ENCODE measurements around the gene KCNH1. TPM values are rescaled to one million over a fixed set of nuclear protein-coding genes. Genes with fewer than 3 reads are reported as not detected.

The KCNH1 gene
- total and polyA plus RNA-seq, 2 of the 4 experiments (the other 2 are of a cell fraction) = 0.27 to 0.54 TPM

GRCh38 chr1:210866532-210866931, 267.4 kb downstream of the KCNH1 start:
- ATAC-seq (ENCODE audit: low read depth) (no peak), DNase-seq (no peak)
- WGBS, 2 experiments (ENCODE audit: extremely low coverage in 2 of 2, insufficient read length in 1 of 2) = no CpG with 5 or more reads among the region's 2 CpGs
- no peaks in the 10 kb centered on the region for H3K4me1 ChIP-seq (ENCODE audit: control insufficient read depth, insufficient read depth, low read length)
- H3K56ac ChIP-seq (ENCODE audit: extremely low read depth, insufficient read depth, low read length) = no peak overlapping the region
- CTCF ChIA-PET = no interaction called here
- no peaks in the 10 kb centered on the region for H3K27me3 ChIP-seq (ENCODE audit: control insufficient read depth, insufficient read depth, low read length)
- H2BK120ac ChIP-seq (ENCODE audit: low read depth, low read length) = no peak overlapping the region
- H2BK20ac ChIP-seq (ENCODE audit: low read depth, low read length) = no peak overlapping the region
- H3K4me2 ChIP-seq (ENCODE audit: low read depth, low read length) = no peak overlapping the region
- no peak overlapping the region for H4K5ac ChIP-seq (ENCODE audit: low read depth, low read length)
- POLR2A ChIA-PET (ENCODE audit: unreplicated experiment) = no interaction called here
- H3K18ac ChIP-seq (ENCODE audit: low read depth, low read length) = no peak overlapping the region
- dilution Hi-C loops (cut with HindIII; ENCODE audit: low sequenced_read_pairs, unreplicated experiment) = no loop called here
- H3K27ac ChIP-seq (ENCODE audit: insufficient read depth, low read length) = no peak overlapping the region
- H2BK5ac ChIP-seq (ENCODE audit: low read depth, low read length, poor library complexity, severe bottlenecking) = no peak overlapping the region
- BruUV-seq (replicated peaks) = no TSS peak
- H3K4me3 ChIP-seq (ENCODE audit: insufficient read depth, low read depth, low read length) = no peak overlapping the region
- TF ChIP-seq CTCF (conservative IDR thresholded peaks at IDR 0.05; ENCODE audit: low read depth, low read length) (no peak), MXI1 (IDR thresholded peaks at IDR 0.05; ENCODE audit: borderline replicate concordance, low read depth, low read length) (no peak), NFE2L2 (IDR thresholded peaks at IDR 0.05; ENCODE audit: low read depth, low read length) (peak; percentile 91), POLR2A (IDR thresholded peaks at IDR 0.05; ENCODE audit: low read depth, low read length) (no peak), ELK1 (IDR thresholded peaks at IDR 0.05; ENCODE audit: borderline replicate concordance, low read depth, low read length) (no peak), RFX5 (IDR thresholded peaks at IDR 0.05; ENCODE audit: low read depth, low read length) (no peak), MAFK (IDR thresholded peaks at IDR 0.05; ENCODE audit: low read depth, low read length) (peak; percentile 75)
- H3K79me1 ChIP-seq (ENCODE audit: low read depth in 1 of 2, low read length in 2 of 2) = no peaks in the 10 kb centered on the region
- no peak overlapping the region for H3K23ac ChIP-seq (ENCODE audit: low read depth, low read length)
- H3K9me3 ChIP-seq (ENCODE audit: control insufficient read depth, insufficient read depth, low read length) = peaks cover 4% of the 10 kb centered on the region; the same call in 1 of the 2 replicates
- no peak overlapping the region for H4K91ac ChIP-seq (ENCODE audit: insufficient read depth, low read depth, low read length)
- no peak overlapping the region for H3K4ac ChIP-seq (ENCODE audit: low read depth, low read length)
- H3K9me1 ChIP-seq (ENCODE audit: insufficient read depth, low read length) = no peaks in the 10 kb centered on the region
- in situ Hi-C loops (cut with MboI; ENCODE audit: low sequenced_read_pairs) = no loop called here
- intact Hi-C loops (cut with micrococcal nuclease) = no loop called here
- H3K36me3 ChIP-seq (ENCODE audit: control insufficient read depth, insufficient read depth, low read length) = no peaks in the 10 kb centered on the region
- H4K20me1 ChIP-seq (ENCODE audit: insufficient read depth, low read length) = no peaks in the 10 kb centered on the region
- no peak overlapping the region for H4K8ac ChIP-seq (ENCODE audit: low read depth in 2 of 2, low read length in 2 of 2)
- no peak overlapping the region for H3K9ac ChIP-seq (ENCODE audit: low read depth, low read length)
- H2AK9ac ChIP-seq (replicated peaks; ENCODE audit: low read depth, low read length, poor library complexity) = no peak overlapping the region
- no peak overlapping the region for H2AK5ac ChIP-seq (ENCODE audit: low read depth, low read length)
- no peak overlapping the region for H2BK15ac ChIP-seq (ENCODE audit: low read depth, low read length)
- no peak overlapping the region for H2AFZ ChIP-seq (replicated peaks; ENCODE audit: low read length, poor library complexity)
- no peak overlapping the region for H3K14ac ChIP-seq (replicated peaks; ENCODE audit: low read depth, low read length)
